GM12872 (cell line): ENCODE measurements around the gene ZBTB20.

Experiments
- CTCF ChIP-seq: IDR thresholded peaks from 3 replicates; pipeline ENCODE4 v1.5.1; 2011; ENCODE audit warnings: low read depth, mild to moderate bottlenecking, low read length, moderate library complexity; ENCODE audit not compliant: insufficient read depth

The ZBTB20 gene

DNA sequence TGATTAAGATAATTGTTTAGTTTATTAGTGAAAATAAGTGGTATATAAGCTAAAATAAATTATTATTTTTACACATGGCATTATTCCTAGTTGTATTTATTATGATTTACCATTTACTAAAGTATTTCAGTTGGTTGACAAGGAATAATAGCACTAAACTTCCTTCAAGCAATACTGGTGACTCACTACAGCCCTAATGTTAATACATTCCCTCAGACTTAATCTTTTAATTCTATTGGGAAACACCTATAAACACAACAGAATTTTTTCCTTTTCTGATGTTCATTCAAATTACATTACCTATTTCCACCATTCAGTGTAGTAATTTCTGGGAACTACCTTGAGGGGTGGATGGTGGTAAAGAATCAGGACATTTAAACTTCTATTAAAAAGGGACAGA lies 589.3 kb downstream of the ZBTB20 start:
- no peak for TF ChIP-seq CTCF

DNA sequence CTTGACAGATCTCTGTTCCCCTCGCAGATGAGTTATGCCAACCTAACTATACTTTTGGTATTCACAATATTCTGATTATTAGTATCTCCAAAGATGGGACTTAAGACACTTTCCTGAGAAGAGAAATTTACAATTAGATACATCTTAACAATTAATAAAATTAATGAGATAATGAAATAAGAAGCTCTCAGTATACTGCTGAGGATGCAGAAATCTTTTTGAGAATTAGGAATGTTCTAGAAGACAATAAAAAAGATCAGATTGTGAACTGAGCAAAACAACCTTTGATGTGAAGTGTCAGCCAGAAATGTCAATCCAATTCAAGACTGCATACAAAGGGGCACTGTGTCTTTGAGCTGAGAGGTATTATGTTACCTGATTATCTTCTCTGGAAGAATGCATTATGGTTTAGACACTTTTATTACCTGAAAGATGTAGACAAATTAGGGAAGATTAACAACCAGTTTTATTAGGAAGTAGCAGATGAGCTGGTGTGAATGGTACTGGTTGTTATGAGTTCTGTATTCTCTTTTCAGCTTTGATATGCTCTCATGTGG lies 590.4 kb downstream of the ZBTB20 start:
- no peak for TF ChIP-seq CTCF

DNA sequence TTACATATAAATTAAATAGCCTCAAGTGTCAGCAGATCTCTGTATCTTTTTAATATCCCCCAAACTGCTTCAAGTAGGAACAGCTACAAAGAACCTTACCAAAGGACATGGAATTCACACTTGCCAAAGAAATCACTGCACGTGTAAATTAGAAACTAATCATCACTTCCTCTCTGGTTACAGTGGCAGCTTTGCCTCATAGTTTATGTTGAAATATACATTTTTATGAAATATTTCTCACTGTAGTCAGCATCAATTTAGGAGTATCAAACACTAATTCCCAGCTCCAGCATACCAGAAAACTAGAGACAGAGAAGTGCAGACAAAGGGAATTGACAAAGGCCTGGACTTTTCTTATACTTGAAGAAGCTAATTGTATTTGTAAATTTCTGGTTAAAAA lies 592.4 kb downstream of the ZBTB20 start:
- no peak for TF ChIP-seq CTCF

GRCh38 chr3:114553949-114554593 lies 593.0 kb downstream of the ZBTB20 start:
- no peak for TF ChIP-seq CTCF

- TF ChIP-seq CTCF, result no peak
Observed at GRCh38 chr3:114552527-114552812, 594.6 kb downstream of the ZBTB20 start.

DNA sequence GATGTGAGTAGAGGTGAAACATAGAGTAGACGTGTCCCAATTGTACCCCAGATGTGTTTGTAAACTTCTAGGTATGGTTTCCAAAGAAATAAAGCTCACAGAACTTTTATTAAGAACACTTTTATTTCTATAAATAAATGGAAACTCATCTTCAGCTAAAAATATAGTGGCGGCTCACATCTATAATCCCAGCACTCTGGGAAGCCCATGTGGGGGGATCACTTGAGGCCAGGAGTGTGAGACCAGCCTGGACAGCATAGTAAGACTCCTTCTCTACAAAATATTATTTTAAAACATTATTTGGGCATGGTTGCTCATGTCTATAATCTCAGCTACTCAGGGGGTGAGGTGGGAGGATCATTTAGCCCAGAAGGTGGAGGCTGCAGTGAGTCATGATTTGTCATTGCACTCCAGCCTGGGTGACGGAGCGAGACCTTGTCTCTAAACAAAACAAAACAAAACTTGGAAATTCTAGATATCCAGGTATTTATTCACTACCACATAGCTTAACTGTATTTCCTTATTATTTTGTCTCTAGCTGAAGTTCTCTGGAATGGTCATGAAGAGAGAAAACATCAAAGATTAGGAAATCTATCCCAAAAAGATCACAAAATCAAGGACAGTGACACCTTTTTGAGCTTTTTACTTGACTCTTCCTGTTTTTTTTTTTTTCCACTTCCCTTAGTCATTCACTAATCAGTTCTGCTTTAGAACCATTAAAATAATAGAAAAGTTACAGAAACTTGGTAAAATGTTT lies 595.1 kb downstream of the ZBTB20 start:
- no peak for TF ChIP-seq CTCF

DNA sequence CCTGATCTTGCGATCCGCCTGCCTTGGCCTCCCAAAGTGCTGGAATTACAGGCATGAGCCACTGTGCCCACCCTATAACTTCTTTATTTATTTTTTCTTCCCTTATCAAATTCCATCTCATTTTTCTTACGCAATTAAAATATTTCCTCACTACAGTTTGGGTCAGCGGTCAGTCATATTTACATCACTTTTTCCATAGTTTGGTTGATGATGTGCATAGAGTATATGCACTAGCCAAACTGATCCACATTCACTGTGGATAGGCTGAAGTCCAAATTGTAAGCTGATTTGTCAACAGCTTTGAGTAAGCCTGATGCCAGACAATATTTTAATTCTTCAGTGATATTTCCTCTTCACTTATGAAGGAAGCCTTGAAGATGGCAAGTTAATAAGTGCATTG lies 596.9 kb downstream of the ZBTB20 start:
- no peak for TF ChIP-seq CTCF
